Stimulated activated CD8-positive, alpha-beta memory T cell treated with anti-CD3 and anti-CD28 coated beads, Interleukin-2, amount 100 ng/mL, for 48 hours (primary cell): Measurements from ENCODE around the gene STK32A.

Source experiments
- DNase-seq, 2 donors: peaks; one replicate each; pipeline ENCODE4 v3.0.0-alpha.2; 2020; ENCODE audit warnings: low read depth in 2 of 2

The STK32A gene

GRCh38 chr5:147259837-147260236 is 25.0 kb downstream of the STK32A start:
- DNase-seq = no peak

- DNase-seq = no peak
Observed at GRCh38 chr5:147267082-147267832, 32.4 kb downstream of the STK32A start.

GRCh38 chr5:147276497-147276896 is 41.7 kb downstream of the STK32A start:
- DNase-seq = no peak

GRCh38 chr5:147286296-147286695 is 51.5 kb downstream of the STK32A start:
- DNase-seq = no peak

- DNase-seq = no peak
Observed at GRCh38 chr5:147287110-147287509, 52.3 kb downstream of the STK32A start.

- DNase-seq = no peak
Observed at GRCh38 chr5:147290261-147290660, 55.4 kb downstream of the STK32A start.

- no peak for DNase-seq
Observed at GRCh38 chr5:147303251-147303650, 68.4 kb downstream of the STK32A start.

- no peak for DNase-seq
Observed at GRCh38 chr5:147303976-147304375, 69.2 kb downstream of the STK32A start.

GRCh38 chr5:147305147-147305546 is 70.3 kb downstream of the STK32A start:
- no peak for DNase-seq

GRCh38 chr5:147306351-147306750 is 71.5 kb downstream of the STK32A start:
- DNase-seq = no peak

GRCh38 chr5:147307170-147307569 is 72.3 kb downstream of the STK32A start:
- no peak for DNase-seq

GRCh38 chr5:147309621-147310020 is 74.8 kb downstream of the STK32A start:
- no peak for DNase-seq

- DNase-seq = no peak
Observed at GRCh38 chr5:147310059-147310704, 75.4 kb downstream of the STK32A start.

- no peak for DNase-seq
Observed at GRCh38 chr5:147317978-147318684, 83.3 kb downstream of the STK32A start.

- no peak for DNase-seq
Observed at GRCh38 chr5:147321569-147321968, 86.7 kb downstream of the STK32A start.

GRCh38 chr5:147327421-147327820 is 92.6 kb downstream of the STK32A start:
- no peak for DNase-seq

GRCh38 chr5:147327905-147328304 is 93.1 kb downstream of the STK32A start:
- no peak for DNase-seq

- DNase-seq = no peak
Observed at GRCh38 chr5:147332658-147333057, 97.8 kb downstream of the STK32A start.

- no peak for DNase-seq
Observed at GRCh38 chr5:147336876-147337275, 102.0 kb downstream of the STK32A start.

GRCh38 chr5:147339313-147339712 is 104.5 kb downstream of the STK32A start:
- DNase-seq = no peak

- no peak for DNase-seq
Observed at GRCh38 chr5:147340941-147341340, 106.1 kb downstream of the STK32A start.

- DNase-seq = no peak
Observed at GRCh38 chr5:147341345-147341744, 106.5 kb downstream of the STK32A start.

GRCh38 chr5:147344861-147345260 is 110.0 kb downstream of the STK32A start:
- DNase-seq = no peak
